DMS79 treated with DMSO at 0.1 percent for 48 hours (cell line): ENCODE results near the gene LCP1.

ENCODE experiments used
- DNase-seq: peaks from one replicate; lab custom pipeline; 2025; lab: John Stamatoyannopoulos, UW

The LCP1 gene

DNA sequence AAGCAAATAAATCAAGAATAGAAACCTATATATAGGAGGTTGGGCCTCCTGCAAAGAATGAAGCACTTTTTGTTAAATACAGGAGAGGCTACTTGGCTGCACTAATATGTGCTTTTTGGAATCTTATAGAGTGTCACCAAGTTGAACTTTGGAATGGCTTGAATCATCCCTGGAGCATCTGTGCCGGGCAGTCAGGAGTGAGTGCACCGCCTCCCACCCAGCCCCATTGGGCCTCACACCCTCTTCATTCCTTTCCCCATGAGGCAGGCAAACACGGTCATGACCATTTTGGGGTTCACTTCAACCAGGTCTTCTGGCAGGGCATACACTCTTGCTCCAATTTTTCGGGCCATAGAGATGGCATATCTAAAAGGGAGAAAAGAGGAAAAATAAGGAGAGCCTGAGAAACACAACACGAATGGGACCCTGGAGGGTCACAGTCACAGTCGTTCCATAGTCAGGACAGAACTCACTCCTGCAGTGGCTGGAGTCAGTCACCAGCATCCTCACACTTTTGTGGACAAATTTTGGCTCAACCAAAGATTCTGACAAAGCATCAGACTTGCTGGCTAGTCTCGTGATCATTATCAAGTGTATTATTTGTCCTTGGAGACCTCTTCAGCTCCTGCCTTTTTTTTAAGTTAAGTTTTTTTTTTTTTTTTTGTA is 54.5 kb downstream of the LCP1 start:
- no peak for DNase-seq

DNA sequence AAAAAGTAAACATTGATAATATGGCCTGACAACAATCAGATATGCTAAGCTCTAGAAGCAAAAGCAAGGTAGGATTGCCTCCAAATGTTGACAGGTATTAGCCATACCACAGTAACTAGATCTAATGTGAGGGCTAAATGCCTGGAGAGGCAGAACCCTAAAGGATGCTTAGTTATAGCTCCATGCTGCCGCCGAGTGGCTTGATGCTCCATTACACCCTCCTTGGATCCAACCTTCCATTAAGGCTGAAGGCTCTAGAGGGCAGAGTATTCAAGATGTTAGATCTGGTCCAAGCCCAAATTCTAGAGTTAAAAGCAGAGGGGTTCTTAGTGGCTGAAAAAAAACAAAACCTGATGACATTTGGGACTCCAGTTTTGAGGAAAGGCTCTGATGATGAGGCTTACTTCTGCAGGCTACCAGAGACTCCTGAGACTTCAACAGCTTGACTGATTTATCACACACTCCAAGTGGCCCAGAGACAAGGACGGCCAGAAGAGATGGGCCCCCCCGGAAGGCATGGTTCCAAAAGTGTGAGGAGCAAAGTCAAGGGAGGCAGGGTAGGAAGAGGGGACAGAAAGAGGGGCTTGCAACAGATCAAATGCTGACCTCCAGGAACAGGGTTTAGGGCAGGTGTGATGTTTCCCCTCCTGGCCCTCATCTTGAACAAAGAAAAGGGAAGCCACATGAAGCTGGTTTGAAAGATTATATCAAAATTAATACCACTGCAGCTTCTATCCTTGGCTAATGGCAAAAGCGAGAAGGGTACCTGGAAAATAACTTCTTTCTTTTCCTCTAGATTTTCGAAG is 55.2 kb downstream of the LCP1 start:
- peak; percentile 58 for DNase-seq

DNA sequence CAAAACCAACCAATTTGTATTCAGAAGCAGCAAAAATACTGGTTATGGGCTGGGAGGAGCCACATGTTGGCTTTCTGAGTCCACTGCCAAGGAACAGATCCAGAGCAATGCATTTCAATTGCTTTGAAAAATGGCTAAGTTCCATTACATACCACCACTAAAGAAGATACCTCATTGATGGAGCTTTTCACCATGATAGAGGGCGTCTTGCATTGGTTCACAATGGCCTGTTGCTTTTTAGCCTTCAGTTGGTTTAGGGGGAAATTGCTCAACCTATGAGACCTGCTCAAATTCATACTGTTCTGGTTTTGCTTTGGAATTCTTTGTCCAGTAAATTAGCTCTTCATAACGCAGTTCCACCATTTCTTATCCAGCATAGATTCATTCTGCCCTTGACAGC is 55.9 kb downstream of the LCP1 start:
- DNase-seq: no peak

DNA sequence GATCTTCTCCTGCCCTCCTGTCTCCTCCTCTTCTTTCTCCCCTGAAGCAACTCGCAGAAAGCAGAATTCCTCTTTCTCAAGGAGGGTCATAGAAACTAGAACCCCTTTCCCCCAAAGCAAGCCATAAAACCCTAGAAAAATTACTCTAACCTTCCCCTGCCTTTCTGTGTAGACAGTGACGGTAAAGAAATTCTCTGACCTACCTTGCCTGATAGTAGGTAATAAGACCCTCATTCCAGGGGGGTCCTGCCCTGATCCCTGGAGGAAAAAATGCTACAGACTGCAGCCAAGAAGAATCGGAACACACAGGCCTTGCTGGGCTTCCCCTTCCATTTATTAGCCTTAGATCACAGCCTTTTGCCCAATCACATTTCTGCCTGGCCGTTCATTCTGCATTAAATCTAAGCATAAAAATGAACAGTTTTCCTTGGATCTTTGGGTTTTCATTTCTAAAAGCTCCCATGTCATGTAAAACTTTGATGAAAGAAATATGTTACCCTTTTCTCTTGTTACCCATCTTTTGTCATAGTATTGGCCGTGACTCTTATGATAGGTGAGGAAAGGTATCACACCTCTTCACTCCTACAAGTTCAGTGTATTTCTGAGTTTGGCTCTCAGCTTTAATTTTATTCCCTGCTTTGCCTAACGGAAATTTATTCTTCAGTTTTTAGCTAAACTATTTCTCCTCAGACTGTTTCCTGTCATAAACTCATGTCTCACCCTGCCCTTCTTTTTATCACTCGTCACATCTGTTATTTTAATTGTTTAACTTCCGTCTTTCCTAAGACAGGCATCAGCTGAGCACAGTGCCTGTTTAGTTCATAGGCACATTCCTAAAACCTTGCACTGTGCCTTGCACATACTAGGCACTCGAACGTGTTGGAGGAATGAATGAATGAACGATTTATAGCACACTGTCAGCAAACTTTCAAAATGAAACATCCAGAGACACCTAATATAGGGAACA is 56.7 kb downstream of the LCP1 start:
- no peak for DNase-seq

DNA sequence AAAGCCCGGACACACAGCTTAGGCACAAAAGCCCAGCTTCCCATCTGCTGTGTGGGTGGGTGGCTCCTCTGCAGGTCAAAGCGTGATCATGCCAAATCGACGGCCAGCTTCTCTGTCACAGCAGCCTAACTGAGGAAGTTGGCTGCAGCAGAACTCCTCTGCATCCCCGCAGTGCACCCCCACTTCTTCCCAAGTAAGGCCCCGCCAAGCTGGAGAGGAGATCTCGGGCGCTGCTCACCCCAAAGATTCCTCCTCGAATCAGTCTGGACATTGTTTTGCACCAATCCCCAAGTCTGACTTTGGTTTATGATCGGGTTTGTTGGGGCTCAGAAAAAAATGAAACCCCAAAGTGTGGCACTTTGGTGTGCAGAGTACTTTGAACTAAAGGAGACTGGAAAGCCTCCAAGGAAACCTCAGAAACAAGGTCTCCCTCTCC is 57.4 kb downstream of the LCP1 start:
- DNase-seq: no peak

DNA sequence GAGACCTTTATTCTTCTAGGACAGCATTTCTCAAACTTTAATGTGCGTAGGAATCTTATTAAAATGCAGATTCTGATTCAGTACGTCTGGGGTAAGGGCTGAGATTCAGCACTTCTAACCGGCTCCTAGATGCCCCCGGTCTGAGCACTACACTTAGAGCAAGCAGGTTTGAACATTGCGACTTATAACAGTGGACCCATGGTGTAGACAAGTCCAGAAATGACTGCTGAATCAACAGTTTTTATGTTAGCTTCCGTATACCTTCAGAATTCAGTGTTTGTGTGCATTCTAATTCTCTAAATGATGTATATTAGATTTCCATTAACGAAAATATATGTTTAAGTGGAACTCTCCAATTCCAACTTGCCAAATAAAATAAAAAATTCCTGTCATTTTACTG is 59.7 kb downstream of the LCP1 start:
- DNase-seq: no peak

DNA sequence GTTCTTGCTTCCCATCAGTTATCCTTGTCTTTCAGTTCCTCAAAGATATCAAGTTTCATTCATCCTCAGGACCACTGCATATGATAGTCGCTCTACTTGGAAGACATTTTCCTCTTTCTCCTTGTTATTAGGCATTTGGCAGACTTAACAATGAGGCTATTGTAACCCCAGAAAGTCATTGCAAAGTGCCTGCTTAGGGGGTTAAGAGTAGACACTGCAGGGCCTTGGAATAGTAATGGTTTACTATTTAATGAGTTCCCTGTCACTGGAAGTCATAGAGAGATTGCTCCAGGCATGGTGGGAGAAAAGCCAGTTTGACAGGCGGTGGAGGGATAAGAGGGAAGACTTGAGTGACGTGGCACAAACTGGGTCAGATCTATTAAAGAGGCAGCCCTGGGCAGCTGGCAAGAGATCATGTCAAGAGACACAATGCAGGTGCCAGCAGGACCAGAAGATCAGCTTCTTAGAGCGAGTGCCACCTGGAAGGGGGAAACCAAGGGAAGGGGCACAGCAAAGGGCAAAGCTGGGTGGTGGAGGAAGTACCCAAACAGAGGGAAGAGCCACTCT is 60.3 kb downstream of the LCP1 start:
- DNase-seq: no peak

DNA sequence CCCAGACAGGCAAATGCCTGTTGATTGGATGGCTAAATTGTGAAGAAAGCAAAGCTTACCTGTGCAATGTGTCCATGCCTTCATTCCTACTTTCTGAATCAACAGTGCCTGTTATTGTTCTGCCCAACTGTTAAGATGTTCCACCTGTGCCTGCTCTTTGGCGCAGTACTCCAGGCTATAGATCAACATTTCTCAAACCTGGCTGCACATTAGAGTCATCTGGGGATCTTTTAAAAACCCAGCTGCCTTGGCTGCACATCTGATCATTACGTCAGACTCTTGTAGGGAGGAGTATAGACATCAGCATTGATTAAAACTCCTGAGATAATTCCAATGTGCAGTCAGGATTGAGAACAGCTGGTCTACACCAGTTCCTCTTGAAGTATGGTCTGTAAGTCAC is 60.9 kb downstream of the LCP1 start:
- peak; percentile 20 for DNase-seq

DNA sequence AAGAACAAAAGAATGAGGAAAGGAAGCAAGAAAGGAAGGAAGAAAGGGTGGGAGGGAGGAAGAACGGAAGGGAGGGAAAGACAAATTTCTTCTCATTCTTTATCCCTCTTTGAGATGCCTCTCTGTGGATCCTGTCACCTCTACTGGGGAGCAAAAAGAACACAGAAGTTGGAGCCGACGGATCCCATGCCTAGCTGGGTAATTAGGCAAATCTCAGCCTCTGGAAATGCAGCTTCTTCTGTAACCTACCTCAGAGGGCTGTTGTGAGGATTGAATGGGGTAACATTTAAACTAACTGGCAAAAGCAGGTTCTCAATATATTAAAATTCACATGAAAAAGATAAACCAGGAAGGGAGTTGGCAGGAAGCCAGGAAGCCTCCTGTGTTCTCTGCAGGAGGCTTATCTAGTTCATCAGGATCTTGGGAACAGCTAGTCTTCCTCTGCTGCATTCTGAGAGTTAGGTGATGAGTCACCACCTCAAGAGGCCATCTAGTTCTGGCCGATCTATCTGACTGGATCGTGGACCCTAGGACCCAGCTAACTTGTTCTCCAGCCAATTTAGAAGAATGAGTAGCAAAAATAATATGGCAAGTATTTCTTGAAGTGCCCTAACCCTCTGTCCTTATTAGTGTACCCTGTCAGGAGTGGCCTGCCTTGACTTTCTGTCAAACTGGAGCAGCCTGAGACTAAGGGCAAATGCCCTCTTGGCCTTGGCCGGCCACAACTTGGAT is 61.9 kb downstream of the LCP1 start:
- peak; percentile 57 for DNase-seq

DNA sequence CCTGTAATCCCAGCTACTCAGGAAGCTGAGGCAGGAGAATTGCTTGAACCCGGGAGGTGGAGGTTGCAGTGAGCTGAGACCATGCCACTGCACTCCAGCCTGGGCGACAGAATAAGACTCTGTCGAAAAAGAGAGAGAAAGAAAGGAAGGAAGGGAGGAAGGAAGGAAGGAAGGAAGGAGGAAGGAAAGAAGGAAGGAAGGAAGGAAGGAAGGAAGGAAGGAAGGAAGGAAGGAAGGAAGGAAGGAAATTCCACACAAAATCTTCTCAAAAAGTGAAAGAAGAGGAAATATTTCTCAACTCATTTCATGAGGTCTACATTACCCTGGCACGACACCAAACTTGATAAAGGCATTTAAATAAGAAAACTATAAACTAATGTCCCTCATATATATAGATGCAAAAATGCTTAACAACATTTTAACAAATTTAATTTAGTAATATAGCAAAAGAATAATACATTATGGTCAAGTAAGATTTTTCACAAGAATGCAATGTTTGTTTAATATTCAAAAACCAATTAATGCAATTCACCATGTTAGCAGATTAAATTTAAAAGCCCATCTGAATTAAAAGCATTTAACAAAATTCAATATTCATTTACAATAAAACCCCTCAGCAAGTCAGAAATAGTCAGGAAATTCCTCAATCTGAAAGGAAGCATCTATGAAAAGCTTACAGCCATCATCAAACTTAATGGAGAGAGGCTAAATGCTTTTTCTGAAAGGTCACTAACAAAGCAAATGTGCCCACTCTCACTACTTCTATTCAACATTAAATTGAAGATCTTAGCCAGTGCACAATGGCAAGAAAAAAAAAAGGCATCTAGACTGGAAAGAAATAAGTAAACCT is 65.1 kb downstream of the LCP1 start:
- no peak for DNase-seq

DNA sequence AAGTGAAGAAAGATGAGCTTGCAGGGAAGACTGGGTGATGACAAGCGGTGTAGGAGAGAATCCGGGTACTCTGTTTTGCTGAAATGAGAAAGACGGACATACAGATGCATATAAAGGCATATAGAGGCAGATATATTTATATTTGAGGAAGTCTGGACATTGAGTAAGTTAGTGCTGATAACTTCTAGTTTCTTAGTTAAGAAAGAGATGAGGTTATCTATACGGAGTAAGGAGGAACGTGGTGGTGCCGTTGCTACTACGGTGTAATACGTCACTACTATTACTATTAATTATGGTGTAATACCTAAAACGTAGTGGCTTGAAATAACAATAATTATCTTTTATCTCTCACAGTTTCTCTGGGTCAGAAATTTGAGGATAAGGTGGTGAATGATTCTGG is 67.4 kb downstream of the LCP1 start:
- no peak for DNase-seq

DNA sequence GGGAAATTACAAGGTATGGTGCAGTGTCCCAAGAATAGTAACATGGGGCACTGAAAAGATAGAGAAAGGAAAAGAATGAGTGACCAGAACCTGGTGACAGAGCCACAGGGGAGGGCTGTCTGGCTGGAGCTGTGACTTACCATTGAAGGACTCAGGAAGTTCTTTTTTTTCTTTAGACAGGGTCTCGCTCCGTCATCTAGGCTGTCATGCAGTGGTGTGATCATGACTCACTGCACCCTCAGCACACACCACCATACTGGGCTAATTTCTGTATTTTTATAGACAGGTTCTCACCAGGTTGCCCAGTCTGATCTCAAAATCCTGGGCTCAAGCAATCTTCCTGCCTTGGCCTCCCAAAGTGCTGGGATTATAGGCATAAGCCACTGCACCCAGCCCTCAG is 68.4 kb downstream of the LCP1 start:
- no peak for DNase-seq

DNA sequence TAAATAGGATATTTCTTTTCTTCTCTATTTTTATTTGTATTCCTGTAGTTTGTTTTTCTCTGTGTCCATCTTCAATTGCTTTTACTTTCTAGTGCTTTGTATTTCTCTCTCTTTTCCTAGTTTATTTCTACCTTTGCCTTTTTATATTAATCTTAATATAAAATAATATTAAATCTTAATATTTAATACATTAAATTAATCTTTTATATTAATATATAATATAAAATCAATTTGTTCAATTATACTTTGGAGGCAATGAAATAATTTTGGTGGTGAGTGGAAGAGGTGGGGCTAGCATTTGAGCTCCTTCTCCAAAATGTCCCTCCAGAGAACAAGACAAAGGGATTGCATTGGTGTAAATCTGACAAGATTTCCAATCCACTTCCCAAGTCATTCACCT is 70.8 kb downstream of the LCP1 start:
- no peak for DNase-seq

DNA sequence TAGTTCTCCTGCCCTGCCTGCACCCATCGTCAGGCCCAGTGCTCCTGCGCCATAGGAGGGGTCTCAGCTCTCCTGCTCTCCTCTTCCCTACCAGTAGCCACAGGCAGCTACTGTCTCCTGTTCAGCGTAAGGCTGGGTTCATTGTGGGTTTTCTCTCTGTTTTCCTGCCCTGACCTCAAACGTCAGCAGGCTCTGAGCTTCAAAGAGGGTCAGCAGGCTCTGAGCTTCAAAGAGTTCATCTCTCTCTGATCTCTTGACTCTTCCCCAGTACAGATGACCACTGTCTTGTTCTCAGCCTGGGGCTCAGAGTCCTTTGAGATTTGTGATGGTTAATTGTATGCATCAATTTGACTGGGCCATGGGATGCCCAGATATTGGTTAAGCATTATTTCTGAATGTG is 72.5 kb downstream of the LCP1 start:
- no peak for DNase-seq

DNA sequence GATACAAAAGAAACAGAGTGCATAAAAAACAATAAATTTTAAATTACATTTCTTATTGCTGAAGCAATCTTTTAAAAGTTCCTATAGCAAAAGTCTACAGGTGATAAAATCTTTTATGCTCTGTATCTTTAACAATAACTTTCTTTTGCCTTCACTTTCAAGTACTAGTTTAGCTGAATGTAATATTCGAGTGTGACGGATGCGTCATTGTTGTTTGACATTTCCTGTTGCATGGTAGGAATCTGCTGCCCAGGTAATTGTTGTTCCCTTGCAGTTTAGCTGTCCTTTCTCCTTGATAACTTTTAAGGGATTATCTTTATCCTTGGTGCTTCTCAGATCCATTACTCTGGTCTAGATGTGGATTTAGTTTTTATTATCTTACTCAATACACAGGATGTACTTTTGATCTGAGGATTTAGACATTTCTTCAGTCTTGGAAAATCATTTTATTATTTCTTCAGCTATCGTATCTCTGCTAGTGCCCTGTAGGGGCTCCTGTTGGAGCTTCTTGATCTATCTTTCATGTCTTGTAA is 75.1 kb downstream of the LCP1 start:
- no peak for DNase-seq

DNA sequence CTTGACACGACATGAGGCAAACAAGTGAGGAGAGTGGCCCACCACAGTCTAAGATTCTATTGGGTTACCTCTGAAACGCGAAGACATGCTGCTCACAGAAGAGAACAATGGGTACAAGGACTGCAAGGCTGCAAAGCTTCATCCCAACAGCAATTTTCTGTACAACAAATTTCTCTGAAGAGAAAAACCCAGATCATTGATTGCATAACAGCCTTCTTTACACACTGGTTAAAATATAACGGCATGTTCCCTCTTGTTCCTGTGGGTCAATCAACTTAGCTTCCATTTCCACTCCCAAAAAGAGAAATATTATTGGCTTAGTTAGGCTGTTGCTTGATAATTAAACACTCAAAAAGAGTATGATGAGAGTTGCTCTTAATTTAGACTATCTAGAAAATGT is 77.1 kb downstream of the LCP1 start, which contains the start of gene CPB2:
TSS of gene CPB2 (minus strand) at position 166 of the 400 bp plus-strand sequence. CDS start at position 142, 24 bp downstream.
- DNase-seq: no peak

DNA sequence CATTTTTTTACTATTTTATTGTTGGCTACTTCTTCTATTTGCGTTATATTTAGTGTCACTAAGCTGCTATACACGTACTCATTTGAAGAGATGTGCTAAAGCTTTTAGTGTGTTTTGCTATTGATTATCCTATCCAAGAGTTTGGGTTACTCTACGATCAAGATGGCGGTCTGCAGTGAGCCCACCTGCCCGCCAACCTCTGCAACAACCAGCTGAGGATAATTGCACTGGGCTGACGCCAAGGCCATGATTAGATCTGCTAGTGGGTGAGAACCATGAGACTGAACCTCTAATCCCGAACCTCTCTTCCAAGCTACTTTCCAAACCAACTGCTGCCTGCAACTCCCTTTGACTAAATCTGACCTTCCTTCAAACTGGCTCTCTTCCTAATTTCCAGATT is 78.9 kb downstream of the LCP1 start:
- no peak for DNase-seq

DNA sequence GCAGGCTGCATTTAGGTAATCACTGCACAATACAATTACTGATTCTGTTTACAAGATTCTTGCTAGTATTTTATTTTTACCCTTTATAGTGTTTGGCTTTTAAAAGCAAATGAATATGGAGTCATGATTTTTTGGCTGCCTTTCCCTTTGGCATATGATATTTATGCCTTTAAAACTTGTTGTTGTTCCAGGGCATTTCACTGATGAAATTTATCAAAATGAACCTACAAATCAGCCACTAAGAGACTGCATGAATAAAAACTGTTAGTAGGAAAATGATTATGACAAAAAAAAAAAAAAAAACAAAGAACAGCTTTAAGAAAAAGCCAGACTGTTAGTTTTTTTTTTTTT is 79.7 kb downstream of the LCP1 start:
- no peak for DNase-seq

DNA sequence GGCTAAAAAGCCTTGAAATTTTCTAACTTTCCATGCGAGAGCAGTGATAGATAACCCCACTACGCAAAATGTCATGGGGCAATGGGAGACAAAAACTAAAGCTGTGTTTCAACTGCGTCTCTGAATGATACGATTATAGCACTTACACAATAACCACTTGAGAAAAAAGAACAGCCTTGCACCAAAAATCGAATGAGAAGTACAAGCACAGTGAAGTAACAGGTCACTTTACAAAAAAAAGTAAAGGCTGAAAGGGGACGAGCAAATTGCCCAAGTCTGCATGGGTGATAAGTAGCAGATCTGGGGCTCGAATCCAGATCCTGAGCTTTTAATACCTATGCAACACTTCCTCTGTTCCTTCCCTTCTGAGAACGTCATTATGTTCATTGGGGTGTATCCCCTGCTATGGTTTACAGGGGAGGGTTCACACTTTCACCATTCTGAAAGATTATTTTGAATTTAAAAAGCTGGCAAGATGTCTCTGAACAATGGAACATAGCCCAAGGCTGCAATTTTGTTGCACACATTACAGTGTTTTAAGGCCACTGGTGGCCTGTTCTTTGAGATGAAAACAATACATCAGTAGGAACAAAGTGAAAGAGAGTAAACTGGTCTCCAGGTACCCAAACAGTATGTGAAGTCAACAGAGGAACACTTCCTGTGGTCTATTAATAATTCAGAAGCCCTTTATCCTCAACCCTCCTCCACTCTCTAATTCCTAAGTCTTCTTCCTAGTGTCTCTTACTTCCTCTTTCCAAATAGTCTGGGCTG is 80.3 kb downstream of the LCP1 start:
- no peak for DNase-seq

DNA sequence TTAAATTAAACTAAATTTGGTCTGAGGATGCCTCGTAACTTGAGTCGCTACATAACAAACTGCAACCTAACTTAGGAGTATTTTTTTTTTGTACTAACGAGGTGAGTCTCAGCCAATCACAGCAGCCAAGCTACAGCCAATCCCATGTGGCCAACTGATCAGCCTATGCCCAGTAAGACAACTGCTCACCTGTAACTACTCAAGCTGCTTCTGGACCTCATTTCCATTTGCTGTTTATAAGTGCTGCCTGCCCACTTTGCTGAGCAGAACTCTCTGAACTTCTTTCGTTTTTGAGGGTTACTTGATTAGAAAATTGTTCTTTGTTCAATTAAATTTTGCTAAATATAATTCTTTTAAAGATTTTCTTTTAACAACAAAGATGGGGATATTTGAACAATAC is 81.0 kb downstream of the LCP1 start:
- DNase-seq: no peak
